ENCODE data around the gene GRHL1.

The GRHL1 gene, protein sequence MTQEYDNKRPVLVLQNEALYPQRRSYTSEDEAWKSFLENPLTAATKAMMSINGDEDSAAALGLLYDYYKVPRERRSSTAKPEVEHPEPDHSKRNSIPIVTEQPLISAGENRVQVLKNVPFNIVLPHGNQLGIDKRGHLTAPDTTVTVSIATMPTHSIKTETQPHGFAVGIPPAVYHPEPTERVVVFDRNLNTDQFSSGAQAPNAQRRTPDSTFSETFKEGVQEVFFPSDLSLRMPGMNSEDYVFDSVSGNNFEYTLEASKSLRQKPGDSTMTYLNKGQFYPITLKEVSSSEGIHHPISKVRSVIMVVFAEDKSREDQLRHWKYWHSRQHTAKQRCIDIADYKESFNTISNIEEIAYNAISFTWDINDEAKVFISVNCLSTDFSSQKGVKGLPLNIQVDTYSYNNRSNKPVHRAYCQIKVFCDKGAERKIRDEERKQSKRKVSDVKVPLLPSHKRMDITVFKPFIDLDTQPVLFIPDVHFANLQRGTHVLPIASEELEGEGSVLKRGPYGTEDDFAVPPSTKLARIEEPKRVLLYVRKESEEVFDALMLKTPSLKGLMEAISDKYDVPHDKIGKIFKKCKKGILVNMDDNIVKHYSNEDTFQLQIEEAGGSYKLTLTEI

GRCh38 chr2:9951522-9952285, at the start of gene GRHL1:
TSS of gene GRHL1 (plus strand) at chr2:9951693. CDS start at chr2:9951834, 141 bp downstream.
- Histone ChIP-seq H3K27ac (ENCODE audit: low read depth, low read length) (no peak within 1 kb of the TSS), H3K4me1 (ENCODE audit: control insufficient read depth in 5 of 5, insufficient read depth in 5 of 5, low read length in 5 of 5) (peaks cover 2 to 24% (median 23%) of the 10 kb centered on the region in 5 donors), H3K9me3 (ENCODE audit: control insufficient read depth in 5 of 5, low read length in 5 of 5) (no peaks in the 10 kb centered on the region), H3K27me3 (ENCODE audit: control insufficient read depth in 5 of 5, insufficient read depth in 4 of 5, low read length in 5 of 5) (no peaks in the 10 kb centered on the region), H3K4me3 (ENCODE audit: low read depth in 1 of 5, low read length in 5 of 5) (peak within 1 kb of the TSS; percentile 62 to 75 (median 72)), H3K36me3 (ENCODE audit: control insufficient read depth in 5 of 5, insufficient read depth in 5 of 5, low read length in 5 of 5) (peaks cover 0 to 3% (median 0%) of the 10 kb centered on the region in 5 donors), H3K9ac (ENCODE audit: low read length in 5 of 5) (peak within 1 kb of the TSS in 4 of 5 donors; percentile 24 to 72 (median 60))

DNA sequence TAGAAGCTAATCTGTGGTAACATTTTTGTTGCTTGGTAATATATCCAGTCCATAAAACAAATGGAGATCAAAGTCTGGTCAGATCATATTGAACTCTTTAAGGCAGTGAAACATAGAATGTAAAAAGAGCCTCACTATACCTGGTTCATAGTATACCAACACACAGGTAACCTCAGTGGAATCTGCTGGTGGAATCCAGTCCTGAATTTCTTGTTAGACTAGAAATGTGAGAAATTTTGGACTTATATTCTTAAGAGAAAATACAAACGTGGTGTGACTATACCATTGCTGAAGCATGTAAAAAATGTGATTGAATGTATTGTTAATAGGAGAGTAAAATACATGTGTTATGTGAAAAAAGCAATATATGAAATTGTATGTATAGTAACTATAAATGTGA, 46.1 kb upstream of the GRHL1 start:
- Histone ChIP-seq H3K4me3 (ENCODE audit: low read depth in 1 of 5, low read length in 5 of 5) (no peak overlapping the region), H3K4me1 (ENCODE audit: control insufficient read depth in 5 of 5, insufficient read depth in 5 of 5, low read length in 5 of 5) (no peaks in the 10 kb centered on the region), H3K9ac (ENCODE audit: low read length in 5 of 5) (no peak overlapping the region), H3K9me3 (ENCODE audit: control insufficient read depth in 5 of 5, low read length in 5 of 5) (no peaks in the 10 kb centered on the region), H3K27me3 (ENCODE audit: control insufficient read depth in 5 of 5, insufficient read depth in 4 of 5, low read length in 5 of 5) (no peaks in the 10 kb centered on the region), H3K36me3 (ENCODE audit: control insufficient read depth in 5 of 5, insufficient read depth in 5 of 5, low read length in 5 of 5) (peaks cover 3 to 12% (median 4%) of the 10 kb centered on the region in 5 donors), H3K27ac (ENCODE audit: low read depth, low read length) (no peak overlapping the region)

GRCh38 chr2:9907402-9907801, 44.1 kb upstream of the GRHL1 start:
- no peak overlapping the region for H3K27ac ChIP-seq (ENCODE audit: low read depth, low read length)
- no peaks in the 10 kb centered on the region for H3K9me3 ChIP-seq (ENCODE audit: control insufficient read depth in 5 of 5, low read length in 5 of 5)
- no peak overlapping the region for H3K9ac ChIP-seq (ENCODE audit: low read length in 5 of 5)
- H3K4me3 ChIP-seq (ENCODE audit: low read depth in 1 of 5, low read length in 5 of 5) = no peak overlapping the region
- H3K27me3 ChIP-seq (ENCODE audit: control insufficient read depth in 5 of 5, insufficient read depth in 4 of 5, low read length in 5 of 5) = no peaks in the 10 kb centered on the region
- no peaks in the 10 kb centered on the region for H3K4me1 ChIP-seq (ENCODE audit: control insufficient read depth in 5 of 5, insufficient read depth in 5 of 5, low read length in 5 of 5)
- H3K36me3 ChIP-seq (ENCODE audit: control insufficient read depth in 5 of 5, insufficient read depth in 5 of 5, low read length in 5 of 5) = peaks cover 6 to 18% (median 8%) of the 10 kb centered on the region in 5 donors

DNA sequence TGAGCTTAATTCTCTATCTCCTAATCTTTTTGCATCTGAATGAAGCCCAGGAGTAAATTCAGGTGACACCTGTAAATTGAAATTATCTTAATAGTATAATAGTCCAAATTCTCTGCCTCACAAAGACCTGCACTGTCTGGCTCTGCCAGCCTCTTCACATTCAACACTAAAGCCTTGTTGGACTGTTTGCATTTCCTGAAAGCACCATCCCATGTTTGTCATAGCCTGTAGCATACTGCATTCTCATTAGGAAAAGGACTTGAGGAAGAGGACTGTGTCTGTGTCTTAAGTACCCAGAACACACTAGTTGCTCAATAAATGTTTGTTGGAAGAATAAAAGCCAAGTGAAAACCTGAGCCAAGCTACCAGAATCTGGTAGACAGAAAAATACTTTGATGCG, 42.9 kb upstream of the GRHL1 start:
- Histone ChIP-seq H3K9ac (ENCODE audit: low read length in 5 of 5) (no peak overlapping the region), H3K36me3 (ENCODE audit: control insufficient read depth in 5 of 5, insufficient read depth in 5 of 5, low read length in 5 of 5) (peaks cover 9 to 30% (median 17%) of the 10 kb centered on the region in 5 donors), H3K4me1 (ENCODE audit: control insufficient read depth in 5 of 5, insufficient read depth in 5 of 5, low read length in 5 of 5) (no peaks in the 10 kb centered on the region), H3K27me3 (ENCODE audit: control insufficient read depth in 5 of 5, insufficient read depth in 4 of 5, low read length in 5 of 5) (no peaks in the 10 kb centered on the region), H3K9me3 (ENCODE audit: control insufficient read depth in 5 of 5, low read length in 5 of 5) (no peaks in the 10 kb centered on the region), H3K4me3 (ENCODE audit: low read depth in 1 of 5, low read length in 5 of 5) (no peak overlapping the region), H3K27ac (ENCODE audit: low read depth, low read length) (no peak overlapping the region)

- Histone ChIP-seq H3K9ac (ENCODE audit: low read length in 5 of 5) (no peak overlapping the region), H3K27me3 (ENCODE audit: control insufficient read depth in 5 of 5, insufficient read depth in 4 of 5, low read length in 5 of 5) (no peaks in the 10 kb centered on the region), H3K27ac (ENCODE audit: low read depth, low read length) (no peak overlapping the region), H3K4me1 (ENCODE audit: control insufficient read depth in 5 of 5, insufficient read depth in 5 of 5, low read length in 5 of 5) (no peaks in the 10 kb centered on the region), H3K4me3 (ENCODE audit: low read depth in 1 of 5, low read length in 5 of 5) (no peak overlapping the region), H3K36me3 (ENCODE audit: control insufficient read depth in 5 of 5, insufficient read depth in 5 of 5, low read length in 5 of 5) (peaks cover 12 to 32% (median 22%) of the 10 kb centered on the region in 5 donors), H3K9me3 (ENCODE audit: control insufficient read depth in 5 of 5, low read length in 5 of 5) (no peaks in the 10 kb centered on the region)
These were observed 42.4 kb upstream of the GRHL1 start for GRCh38 chr2:9909106-9909505.

DNA sequence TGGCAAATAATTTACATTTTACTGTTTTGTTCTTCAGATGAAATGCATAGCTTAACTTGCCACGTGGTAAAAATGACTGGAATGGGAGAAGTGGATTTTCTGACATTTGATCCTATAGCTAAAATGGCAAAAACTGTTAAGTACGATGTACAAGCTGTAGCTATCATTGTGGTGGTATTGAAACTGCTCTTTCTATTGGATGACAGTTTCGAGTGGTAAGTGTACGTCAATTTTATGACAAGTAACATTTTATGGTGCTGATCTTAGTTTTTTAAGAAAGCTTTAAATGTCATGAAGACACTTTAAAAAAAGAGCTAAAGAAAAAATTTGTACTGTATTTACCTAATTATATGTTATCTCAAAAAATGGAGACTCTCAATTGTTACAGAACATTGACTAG, 40.8 kb upstream of the GRHL1 start:
- no peaks in the 10 kb centered on the region for H3K9me3 ChIP-seq (ENCODE audit: control insufficient read depth in 5 of 5, low read length in 5 of 5)
- H3K4me1 ChIP-seq (ENCODE audit: control insufficient read depth in 5 of 5, insufficient read depth in 5 of 5, low read length in 5 of 5) = no peaks in the 10 kb centered on the region
- H3K4me3 ChIP-seq (ENCODE audit: low read depth in 1 of 5, low read length in 5 of 5) = no peak overlapping the region
- no peak overlapping the region for H3K9ac ChIP-seq (ENCODE audit: low read length in 5 of 5)
- peaks cover 16 to 28% (median 21%) of the 10 kb centered on the region in 5 donors for H3K36me3 ChIP-seq (ENCODE audit: control insufficient read depth in 5 of 5, insufficient read depth in 5 of 5, low read length in 5 of 5)
- H3K27ac ChIP-seq (ENCODE audit: low read depth, low read length) = no peak overlapping the region
- H3K27me3 ChIP-seq (ENCODE audit: control insufficient read depth in 5 of 5, insufficient read depth in 4 of 5, low read length in 5 of 5) = no peaks in the 10 kb centered on the region

GRCh38 chr2:9912468-9912867, 39.0 kb upstream of the GRHL1 start:
- Histone ChIP-seq H3K9ac (ENCODE audit: low read length in 5 of 5) (no peak overlapping the region), H3K4me1 (ENCODE audit: control insufficient read depth in 5 of 5, insufficient read depth in 5 of 5, low read length in 5 of 5) (no peaks in the 10 kb centered on the region), H3K27ac (ENCODE audit: low read depth, low read length) (no peak overlapping the region), H3K27me3 (ENCODE audit: control insufficient read depth in 5 of 5, insufficient read depth in 4 of 5, low read length in 5 of 5) (no peaks in the 10 kb centered on the region), H3K4me3 (ENCODE audit: low read depth in 1 of 5, low read length in 5 of 5) (no peak overlapping the region), H3K36me3 (ENCODE audit: control insufficient read depth in 5 of 5, insufficient read depth in 5 of 5, low read length in 5 of 5) (peaks cover 16 to 28% (median 22%) of the 10 kb centered on the region in 5 donors), H3K9me3 (ENCODE audit: control insufficient read depth in 5 of 5, low read length in 5 of 5) (no peaks in the 10 kb centered on the region)

- H3K4me3 ChIP-seq (ENCODE audit: low read depth in 1 of 5, low read length in 5 of 5) = no peak overlapping the region
- no peaks in the 10 kb centered on the region for H3K9me3 ChIP-seq (ENCODE audit: control insufficient read depth in 5 of 5, low read length in 5 of 5)
- no peaks in the 10 kb centered on the region for H3K27me3 ChIP-seq (ENCODE audit: control insufficient read depth in 5 of 5, insufficient read depth in 4 of 5, low read length in 5 of 5)
- no peak overlapping the region for H3K9ac ChIP-seq (ENCODE audit: low read length in 5 of 5)
- no peak overlapping the region for H3K27ac ChIP-seq (ENCODE audit: low read depth, low read length)
- peaks cover 16 to 29% (median 25%) of the 10 kb centered on the region in 5 donors for H3K36me3 ChIP-seq (ENCODE audit: control insufficient read depth in 5 of 5, insufficient read depth in 5 of 5, low read length in 5 of 5)
- peaks cover 0 to 4% (median 0%) of the 10 kb centered on the region in 5 donors for H3K4me1 ChIP-seq (ENCODE audit: control insufficient read depth in 5 of 5, insufficient read depth in 5 of 5, low read length in 5 of 5)
These were observed 37.0 kb upstream of the GRHL1 start for GRCh38 chr2:9914384-9915065.

- no peaks in the 10 kb centered on the region for H3K27me3 ChIP-seq (ENCODE audit: control insufficient read depth in 5 of 5, insufficient read depth in 4 of 5, low read length in 5 of 5)
- H3K27ac ChIP-seq (ENCODE audit: low read depth, low read length) = no peak overlapping the region
- no peak overlapping the region for H3K4me3 ChIP-seq (ENCODE audit: low read depth in 1 of 5, low read length in 5 of 5)
- peaks cover 19 to 32% (median 29%) of the 10 kb centered on the region in 5 donors for H3K36me3 ChIP-seq (ENCODE audit: control insufficient read depth in 5 of 5, insufficient read depth in 5 of 5, low read length in 5 of 5)
- peaks cover 0 to 4% (median 0%) of the 10 kb centered on the region in 5 donors for H3K4me1 ChIP-seq (ENCODE audit: control insufficient read depth in 5 of 5, insufficient read depth in 5 of 5, low read length in 5 of 5)
- no peak overlapping the region for H3K9ac ChIP-seq (ENCODE audit: low read length in 5 of 5)
- no peaks in the 10 kb centered on the region for H3K9me3 ChIP-seq (ENCODE audit: control insufficient read depth in 5 of 5, low read length in 5 of 5)
These were observed 33.2 kb upstream of the GRHL1 start for GRCh38 chr2:9918275-9918674.

Measured in subcutaneous abdominal adipose tissue (tissue), 5 donors.